Measurements from ENCODE around the gene KIAA1328.

DNA sequence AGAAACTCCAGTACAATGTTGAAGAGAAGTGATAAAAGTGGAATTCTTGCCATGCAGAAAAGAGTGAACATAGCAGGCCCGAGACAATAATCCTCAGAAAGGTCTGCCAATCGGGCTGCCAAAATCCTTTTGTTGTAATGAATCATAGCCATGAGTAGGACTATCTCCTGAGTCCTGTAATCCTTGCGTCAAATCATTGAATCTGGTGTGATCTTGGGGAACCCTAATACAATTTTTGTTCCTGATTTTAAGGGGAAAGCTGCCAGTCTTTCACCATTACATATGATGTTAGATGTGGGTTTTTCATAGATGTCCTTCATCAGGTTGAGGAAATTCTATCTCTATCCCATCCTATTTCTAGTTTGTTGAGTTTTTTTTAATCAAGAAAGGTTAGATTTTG is 2.4 kb upstream of the KIAA1328 start:
- no peak for TF ChIP-seq POLR2A (IDR thresholded peaks at IDR 0.05; ENCODE audit: low read depth, low read length)
- no peak for TF ChIP-seq GATA2 (IDR thresholded peaks at IDR 0.05; ENCODE audit: insufficient read depth, insufficient read length, low read depth, low read length)
- TF ChIP-seq, protein P1, sequence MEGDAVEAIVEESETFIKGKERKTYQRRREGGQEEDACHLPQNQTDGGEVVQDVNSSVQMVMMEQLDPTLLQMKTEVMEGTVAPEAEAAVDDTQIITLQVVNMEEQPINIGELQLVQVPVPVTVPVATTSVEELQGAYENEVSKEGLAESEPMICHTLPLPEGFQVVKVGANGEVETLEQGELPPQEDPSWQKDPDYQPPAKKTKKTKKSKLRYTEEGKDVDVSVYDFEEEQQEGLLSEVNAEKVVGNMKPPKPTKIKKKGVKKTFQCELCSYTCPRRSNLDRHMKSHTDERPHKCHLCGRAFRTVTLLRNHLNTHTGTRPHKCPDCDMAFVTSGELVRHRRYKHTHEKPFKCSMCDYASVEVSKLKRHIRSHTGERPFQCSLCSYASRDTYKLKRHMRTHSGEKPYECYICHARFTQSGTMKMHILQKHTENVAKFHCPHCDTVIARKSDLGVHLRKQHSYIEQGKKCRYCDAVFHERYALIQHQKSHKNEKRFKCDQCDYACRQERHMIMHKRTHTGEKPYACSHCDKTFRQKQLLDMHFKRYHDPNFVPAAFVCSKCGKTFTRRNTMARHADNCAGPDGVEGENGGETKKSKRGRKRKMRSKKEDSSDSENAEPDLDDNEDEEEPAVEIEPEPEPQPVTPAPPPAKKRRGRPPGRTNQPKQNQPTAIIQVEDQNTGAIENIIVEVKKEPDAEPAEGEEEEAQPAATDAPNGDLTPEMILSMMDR (IDR thresholded peaks at IDR 0.05; ENCODE audit: extremely low read depth in 1 of 2, insufficient read depth in 1 of 2, low read depth in 1 of 2, low read length in 2 of 2) = no peak
- TF ChIP-seq, protein P2, sequence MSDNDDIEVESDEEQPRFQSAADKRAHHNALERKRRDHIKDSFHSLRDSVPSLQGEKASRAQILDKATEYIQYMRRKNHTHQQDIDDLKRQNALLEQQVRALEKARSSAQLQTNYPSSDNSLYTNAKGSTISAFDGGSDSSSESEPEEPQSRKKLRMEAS (IDR thresholded peaks at IDR 0.05; ENCODE audit: insufficient read depth, insufficient read length) = no peak
- TF ChIP-seq POLR2AphosphoS5 (IDR thresholded peaks at IDR 0.05; ENCODE audit: insufficient read depth, low read depth, low read length) = no peak
- no peak for TF ChIP-seq EZH2 (IDR thresholded peaks at IDR 0.05; ENCODE audit: borderline replicate concordance, low read depth, low read length, severe bottlenecking)
